Endometrium (tissue), 2 donors: ENCODE data around the gene LRRC27.
"Not testable (repeated sequence)": the region's sequence is repeated elsewhere in the genome, so short reads cannot be mapped to it uniquely, and the experiment has no call there.

Source experiments
- FAIRE-seq: peaks from 2 replicates; lab custom pipeline; 2012; peaks lifted over from hg19 to GRCh38; lab: Jason Lieb, UNC
- donor health status: control.
- donor health status: control.

The LRRC27 gene

DNA sequence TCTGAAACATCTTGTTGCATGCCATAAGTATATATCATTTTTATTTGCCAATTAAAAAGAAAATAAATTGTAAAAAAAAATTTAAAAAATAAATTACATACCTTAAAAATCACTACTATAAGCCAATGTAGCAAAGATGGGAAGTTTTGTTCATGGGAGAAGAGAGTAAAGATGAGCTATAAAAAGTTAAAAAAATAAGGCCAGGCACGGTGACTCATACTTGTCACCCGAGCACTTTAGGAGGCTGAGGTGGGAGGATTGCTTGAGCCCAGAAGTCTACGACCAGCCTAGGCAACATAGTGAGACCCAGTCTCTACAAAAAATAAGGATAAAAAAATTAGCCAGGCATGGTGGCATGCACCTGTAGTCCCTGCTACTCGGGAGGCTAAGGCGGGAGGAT is 15.9 kb upstream of the LRRC27 start:
- no peak for FAIRE-seq

DNA sequence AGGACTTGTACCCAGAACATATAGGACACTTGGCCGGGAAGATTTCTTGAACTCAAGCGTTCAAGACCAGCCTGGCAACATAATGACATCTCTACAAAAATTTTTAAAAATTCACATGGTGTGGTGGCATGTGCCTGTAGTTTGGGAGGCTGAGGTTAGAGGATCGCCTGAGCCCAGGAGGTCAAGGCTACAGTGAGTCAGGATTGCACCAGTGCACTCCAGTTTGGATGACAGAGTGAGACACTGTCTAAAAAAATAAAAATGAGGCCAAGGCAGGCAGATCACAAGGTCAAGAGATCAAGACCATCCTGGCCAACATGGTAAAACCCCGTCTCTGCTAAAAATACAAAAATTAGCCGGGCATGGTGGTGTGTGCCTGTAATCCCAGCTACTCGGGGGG is 14.5 kb upstream of the LRRC27 start:
- not testable (repeated sequence) for FAIRE-seq

DNA sequence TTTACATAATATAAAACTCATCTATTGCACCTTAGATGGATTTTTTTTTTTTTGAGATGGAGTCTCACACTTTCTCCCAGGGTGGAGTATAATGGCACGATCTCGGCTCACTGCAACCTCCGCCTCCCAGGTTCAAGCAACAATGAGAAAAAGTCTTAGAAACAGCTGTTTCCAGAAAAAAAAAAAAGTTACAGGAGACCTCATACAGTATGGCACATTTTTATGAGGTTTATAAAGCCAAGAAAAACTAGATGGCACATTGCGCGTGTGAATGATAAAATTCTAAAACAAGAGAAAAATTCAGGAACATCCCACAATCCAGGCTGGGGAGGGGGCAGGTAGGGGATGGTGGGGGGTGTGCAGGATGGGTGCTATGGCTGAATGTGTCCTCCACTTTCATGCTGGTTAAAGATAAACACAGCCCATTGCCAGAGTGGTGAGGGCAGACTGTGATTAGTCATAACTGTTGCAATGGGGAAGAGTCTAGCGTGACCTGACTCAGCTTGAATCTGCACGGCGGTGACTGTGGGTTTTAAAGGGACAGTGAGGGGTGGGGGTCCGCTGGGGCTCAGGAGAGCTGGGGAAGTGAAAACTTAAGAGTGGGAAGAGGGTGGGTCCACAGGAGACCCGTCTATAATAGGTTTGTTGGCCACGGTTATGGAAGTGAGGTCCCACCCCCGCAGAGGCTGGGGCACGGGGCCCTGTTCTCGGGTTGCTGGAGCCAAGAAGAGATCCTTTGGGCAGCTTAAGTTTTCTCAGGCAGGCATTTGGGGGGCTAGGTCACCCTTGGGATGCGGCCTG is 11.9 kb upstream of the LRRC27 start:
- FAIRE-seq: no peak

DNA sequence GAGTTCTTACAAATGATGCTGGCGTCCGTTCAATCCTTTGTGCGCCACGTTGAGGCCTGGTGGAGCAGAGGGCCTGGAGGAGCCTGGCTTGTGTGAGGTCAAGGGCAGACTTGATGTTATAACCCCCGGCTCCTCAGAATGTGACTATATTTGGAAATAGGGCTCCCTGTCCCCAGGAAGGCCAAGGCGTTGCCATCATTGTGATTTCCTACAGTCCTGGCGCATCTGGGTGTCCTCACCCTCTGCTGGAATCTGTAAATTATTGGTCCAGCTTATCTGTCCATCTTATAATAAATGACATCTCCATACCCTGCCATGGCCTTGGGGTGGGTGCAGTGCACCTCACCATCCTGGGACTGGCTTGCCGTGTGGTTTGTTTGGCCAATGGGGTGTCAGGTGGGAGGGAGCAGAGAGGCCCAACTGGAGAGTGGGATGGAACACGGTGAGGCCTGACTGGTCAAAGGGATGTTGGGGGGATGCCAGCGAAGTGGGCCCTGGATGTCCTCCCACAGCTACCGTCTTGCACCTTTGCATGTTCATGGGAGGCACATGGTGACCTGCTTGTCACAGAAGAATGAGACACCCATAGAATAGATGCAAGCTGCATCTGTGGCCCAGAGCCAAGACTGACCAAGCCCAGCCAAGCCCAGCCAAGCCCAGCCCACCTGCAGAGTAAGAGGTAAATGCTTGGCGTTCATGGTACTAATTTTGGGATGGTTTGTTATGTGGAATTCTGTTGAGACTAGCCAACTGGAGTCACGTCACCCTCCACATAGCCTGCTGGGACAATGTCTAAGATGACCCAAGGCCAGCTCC is 11.1 kb upstream of the LRRC27 start:
- no peak for FAIRE-seq

DNA sequence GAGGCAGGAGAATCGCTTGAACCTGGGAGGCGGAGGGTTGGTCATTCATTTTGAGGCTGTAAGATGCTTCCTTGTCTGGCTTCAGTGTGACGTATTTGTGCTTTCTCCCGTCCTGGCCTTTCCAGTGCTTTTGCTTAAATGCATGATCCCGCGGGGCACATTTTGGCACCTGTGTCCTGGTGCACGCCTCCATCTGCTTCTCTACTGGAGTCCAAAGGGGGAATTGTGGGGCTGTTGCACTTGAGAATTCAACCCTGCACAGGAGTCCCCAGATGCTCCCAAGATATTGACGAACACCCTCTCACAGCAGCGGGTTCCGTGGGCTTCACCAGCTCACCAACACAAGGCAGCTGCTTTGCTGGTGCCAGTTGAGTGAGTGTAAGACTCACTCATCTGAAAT is 10.3 kb upstream of the LRRC27 start:
- FAIRE-seq: no peak

DNA sequence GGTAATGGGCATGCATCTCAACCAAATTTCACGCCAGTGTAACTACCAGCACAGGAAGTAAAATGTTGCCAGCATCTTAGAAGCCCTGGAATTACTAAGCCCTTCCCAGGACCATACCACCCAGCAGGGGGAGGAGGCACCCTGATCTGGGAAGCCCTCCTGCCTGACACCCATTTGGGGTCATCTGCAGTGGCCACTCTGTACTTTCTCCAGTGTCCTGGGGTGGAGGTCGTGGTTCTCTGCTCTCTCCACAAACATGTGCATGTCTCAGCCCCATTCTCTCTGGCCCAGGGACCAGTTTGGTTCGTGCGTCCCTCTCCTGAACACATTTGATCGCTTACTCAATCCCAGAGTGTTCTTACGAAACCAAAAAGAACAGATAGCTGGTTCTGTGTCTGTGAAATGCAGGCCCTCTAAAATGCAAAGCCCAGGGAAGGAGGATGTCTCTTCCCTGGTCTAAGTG is 9.4 kb upstream of the LRRC27 start:
- FAIRE-seq: no peak

DNA sequence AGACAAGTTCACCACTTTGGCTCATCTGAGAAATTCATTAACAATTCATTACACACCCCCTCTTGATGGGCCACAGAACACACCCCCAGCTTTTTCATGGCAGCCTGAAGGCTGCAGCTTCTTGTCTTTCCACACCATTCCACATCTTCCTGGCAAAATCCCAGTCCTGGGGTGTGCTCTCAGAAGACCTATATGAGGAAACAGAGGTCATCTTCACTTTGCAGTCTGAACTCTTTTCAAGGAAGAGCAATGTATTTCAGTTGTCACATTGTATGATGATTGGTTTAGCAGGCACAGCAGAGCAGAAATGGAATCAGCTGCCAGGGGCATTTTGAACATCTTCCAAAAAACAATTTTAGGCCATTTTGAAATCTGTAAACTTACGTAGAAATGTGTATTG is 7.8 kb upstream of the LRRC27 start:
- no peak for FAIRE-seq

DNA sequence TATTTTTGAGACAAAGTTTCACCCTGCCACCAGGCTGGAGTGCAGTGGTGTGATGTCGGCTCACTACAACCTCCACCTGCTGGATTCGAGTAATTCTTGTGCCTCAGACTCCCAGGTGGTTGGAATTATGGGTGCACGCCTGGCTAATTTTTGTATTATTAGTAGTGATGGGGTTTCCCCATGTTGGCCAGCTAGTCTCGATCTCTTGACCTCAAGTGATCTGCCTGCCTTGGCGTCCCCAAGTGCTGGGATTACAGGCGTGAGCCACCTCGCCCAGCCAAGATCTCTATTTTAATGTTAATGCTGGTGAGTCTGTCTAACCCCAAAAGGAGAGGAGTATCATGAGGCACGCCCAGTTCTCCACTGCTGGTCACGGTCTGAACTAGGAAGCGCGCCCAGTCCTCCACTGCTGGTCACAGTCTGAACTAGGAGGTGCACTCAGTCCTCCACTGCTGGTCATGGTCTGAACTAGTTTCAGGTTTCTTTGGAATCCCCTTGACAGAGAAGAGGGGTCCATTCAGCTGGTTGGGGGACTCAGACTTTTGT is 5.6 kb upstream of the LRRC27 start:
- no peak for FAIRE-seq

DNA sequence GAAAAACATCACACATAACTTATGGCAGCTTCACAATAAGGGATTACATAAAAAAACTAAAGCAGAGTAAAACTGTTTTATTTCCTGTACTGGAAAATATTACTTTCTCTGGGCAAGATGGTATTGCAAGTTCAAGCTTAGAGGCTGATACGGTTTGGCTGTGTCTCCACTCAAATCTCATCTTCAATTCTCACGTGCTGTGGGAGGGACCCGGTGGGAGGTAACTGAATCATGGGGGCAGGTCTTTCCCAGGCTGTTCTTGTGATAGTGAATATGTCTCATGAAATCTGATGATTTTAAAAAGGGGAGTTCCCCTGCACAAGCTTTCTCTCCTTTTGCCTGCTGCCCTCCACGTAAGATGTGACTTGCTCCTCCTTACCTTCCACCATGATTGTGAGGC is 5.1 kb upstream of the LRRC27 start:
- FAIRE-seq: no peak

DNA sequence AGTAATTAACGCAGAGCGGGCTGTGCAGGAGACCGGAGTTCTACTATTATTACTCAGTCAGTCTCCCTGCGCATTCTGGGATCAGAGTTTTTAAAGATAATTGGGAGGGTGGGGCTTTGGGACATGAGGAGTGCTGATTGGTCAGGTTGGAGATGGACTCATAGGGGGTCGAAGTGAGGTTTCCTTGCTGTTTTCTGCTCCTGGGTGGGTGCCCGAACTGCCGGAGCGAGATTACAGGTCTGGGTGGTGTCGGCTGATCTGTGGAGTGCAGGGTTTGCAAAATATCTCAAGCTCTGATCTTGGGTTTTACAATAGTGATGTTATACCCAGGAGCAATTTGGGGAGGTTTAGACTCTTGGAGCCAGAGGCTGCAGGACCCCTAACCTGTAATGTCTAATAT is 3.9 kb upstream of the LRRC27 start:
- FAIRE-seq: no peak

DNA sequence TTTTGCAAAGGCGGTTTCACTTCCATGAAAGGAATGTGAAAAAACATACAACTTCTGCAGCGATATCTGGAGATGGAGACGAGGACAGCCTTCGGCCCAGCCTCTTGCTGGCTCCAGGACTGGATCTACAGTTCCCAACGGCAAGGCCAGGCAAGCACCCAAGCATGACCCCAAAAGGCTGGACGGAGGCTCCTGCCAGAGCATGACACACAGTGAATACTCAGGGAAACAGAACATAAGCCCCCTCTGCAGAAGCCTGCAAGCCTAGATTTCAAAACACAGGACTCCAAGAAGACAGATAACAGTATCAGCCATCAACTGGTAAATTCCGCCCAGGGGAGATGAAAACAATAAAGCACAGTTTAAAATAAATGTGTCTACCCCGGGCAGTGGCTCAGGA is 3.3 kb upstream of the LRRC27 start:
- FAIRE-seq: no peak

DNA sequence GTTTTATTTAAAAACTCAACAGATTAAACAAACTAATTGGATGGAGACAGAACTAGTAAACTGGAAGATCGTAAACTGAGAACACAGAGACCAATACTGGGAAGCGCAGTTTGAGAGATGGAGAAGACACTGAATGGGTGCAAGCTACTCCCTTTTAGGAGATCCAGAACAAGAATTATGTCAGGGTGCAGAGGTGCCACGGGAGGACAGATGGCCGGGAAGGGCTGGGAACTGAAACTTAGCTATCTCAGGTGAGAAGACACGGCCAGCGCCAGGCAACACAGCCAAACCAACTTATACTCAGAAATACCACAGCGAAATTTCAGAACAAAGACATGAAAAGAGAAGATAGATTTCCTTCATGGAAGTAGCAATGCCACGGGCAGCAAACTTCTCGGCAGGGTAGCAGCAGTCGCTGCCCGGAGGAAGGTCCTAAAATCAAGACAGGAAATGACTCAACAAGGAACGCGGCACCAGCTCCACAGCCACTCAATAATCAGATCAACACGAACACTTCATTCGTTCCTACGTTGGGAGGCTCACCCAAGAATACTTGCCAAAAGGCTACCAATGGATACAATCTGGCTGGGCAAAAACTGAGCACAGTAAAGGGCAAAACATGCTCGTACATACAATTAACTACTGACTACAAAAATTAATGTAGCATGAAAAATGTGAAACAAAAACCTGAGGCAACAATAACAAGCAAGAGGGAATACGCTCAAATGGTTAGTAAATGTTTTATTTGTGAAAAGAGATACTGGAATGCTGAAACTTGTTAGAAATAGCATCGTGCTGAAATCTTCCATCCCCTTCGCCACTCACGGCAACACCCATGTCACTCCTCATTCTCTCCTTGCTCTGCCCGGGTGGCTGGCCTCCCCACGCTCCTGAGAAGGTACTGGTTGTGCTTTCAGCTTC is 2.2 kb upstream of the LRRC27 start:
- FAIRE-seq: no peak

DNA sequence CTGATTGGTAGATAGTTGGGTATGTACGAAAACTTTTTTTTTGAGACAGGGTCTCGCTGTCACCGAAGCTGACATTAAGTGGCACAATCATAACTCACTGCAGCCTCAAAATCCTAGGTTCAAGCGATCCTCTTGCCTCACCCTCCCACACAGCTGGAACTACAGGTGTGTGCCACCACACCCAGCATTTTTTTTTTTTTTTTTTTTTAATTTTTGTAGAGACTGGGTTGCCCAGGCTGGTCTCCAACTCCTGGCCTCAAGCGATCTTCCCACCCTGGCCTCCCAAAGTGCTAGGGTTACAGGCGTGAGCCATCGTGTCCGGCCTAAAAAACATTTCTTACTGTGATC is 1.5 kb upstream of the LRRC27 start:
- no peak for FAIRE-seq

DNA sequence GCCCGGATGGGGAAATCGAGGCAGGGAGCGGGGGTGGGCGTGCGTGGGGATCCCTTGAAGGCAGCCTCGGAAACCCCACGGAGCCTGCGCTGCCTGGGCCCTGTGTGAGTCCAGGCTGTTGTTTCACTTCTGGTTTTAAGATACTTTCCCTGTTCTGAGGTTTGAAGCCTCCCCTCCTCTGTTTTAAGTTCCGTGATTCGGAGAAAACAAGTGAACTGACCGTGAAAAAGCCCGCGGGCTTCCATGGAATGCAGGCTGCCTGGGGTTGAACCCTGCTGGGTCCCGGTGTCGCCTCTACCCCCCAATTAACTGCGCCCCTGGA is 401 bp downstream of the LRRC27 start:
- no peak for FAIRE-seq

DNA sequence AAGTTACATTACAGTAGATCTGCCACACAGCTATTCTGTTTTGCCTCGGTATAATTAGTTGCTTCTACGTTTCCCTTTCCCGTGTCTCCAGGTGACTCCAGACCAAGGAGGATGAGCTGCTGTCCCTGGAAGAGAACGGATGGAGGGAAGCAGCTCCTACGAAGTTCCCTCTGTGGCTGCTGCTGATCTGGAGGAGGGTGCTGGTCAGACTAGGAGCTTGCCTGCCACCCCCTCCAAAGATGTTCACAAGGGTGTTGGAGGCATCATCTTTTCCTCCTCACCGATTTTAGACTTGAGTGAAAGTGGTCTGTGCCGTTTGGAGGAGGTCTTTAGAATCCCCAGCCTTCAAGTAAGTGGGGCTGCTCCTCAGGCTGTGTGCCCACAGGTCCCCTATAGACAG is 1.4 kb downstream of the LRRC27 start:
- FAIRE-seq: no peak

DNA sequence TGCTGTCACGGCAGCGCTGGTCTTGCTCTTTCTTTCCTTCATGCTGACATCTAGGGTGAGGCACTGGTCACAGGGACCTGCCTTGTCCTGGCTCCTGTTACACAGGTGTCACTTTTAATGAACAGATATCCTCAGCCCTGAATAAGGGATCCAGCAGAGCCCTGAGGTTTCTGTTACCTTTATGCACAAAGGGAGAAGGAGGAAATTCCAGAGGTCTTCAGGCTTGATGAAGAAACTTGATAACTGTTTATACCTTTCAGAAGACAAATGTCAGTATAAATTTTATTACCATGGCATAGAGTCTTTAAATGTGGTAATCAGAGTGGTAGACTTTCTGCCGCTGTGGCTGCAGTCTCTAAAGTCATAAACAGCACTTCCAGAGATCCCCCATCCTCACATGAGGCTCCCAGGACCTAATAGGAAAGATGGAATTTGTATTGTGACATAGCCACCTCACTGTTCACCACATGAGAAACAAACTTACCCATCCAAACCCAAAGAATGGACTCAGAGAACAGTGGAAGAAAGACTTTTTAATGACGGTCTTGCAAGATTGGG is 2.7 kb downstream of the LRRC27 start:
- no peak for FAIRE-seq

DNA sequence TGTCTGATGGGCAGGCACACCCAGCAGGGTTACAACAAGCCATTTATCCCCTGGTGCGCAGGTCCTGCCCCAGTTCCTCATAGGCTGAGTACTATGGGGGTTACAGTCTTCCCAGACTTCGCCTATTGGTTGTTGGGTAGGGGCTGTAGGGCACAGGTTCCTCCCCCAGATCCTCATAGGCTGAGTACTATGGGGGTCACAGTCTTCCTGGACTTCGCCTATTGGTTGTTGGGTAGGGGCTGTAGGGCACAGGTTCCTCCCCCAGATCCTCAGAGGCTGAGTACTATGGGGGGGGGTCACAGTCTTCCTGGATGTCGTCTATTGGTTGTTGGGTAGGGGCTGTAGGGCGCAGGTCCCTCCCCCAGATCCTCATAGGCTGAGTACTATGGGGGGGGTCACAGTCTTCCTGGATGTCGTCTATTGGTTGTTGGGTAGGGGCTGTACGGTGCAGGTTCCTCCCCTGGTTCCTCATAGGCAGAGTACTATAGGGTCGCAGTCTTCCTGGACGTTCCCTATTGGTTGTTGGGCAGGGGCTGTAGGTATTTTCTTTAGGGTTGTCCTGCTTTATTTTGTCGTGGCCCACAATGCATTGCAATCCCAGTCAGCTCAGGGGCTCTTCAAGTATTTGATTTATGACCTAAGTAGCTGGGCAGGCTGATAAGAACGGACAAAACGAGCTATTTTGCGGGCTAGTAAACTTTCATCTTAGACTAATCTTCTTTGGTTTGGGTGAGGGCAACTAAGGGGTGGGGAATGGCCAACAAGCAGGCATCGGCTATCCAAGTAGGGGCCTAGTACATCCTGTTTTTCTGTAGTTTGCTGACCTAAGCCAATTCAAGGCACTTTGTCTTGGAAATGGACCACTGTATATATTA is 3.4 kb downstream of the LRRC27 start:
- no peak for FAIRE-seq

DNA sequence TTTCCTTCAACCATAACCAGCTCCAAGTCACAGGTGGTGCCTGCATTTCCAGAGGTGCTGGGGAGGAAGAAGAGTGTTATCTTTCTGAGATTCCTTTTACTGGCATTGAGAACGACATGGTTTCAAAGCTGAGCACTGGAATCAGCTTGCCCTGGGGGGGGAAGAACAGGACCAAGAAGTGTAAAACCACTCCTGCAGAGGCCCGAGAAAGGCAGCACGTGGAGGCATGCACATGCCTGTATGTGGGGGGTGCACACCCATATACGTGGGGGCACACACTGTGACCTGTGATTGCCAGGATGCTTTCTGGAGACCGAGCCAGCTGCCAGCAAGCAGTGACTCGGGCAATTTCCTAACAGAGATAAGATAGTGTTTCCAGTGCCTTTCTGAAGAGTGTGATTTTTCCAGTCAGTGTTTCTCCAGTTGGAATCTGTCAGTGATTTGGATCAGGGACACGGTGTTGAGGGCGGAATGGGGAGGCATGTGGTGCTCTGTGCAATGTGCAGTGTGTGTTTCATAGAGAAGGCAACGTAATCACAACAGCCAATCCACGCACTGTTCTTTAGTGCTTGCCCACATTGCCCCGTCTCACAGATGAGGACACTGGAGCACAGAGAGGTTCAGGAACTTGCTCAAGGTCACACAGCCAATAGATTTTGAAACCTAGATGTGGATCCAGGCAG is 4.2 kb downstream of the LRRC27 start:
- FAIRE-seq: no peak

DNA sequence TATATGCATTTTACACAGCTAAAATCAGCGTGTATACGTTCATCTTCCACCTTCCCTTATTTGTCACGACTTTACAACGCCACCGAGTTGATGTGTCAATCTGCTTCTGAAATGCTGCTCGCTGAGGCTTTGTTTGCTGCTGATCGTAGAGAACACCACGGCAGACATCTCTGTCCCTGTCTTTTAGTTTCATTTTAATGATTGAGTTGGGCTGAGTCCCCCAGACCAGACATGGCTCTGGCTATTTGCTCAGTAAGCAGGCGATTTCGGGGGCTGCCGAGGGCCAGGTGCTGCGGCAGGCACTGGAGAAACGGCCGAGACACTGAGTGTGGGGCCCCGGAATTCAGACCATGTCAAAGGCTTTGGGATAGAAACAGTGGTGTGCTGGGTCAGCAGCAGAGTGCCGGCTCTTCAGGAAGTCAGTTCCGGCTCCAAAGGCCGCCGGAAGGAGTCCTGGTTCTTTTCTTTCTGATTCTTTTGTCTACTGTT is 5.0 kb downstream of the LRRC27 start:
- FAIRE-seq: no peak

DNA sequence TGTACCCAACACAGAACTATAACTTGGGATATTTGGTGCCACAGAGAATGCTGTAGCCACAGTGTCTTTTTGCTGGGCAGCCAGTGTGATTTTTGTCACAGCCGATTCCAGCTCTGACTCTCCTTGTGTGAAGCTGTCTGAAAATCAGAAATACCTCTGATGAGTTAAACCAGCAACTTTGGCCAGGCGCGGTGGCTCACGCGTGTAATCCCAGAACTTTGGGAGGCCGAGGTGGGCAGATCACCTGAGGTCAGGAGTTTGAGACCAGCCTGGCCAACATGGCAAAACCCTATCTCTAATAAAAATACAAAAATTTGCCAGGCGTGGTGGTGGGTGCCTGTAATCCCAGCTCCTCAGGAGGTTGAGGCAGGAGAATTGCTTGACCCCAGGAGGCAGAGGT is 5.9 kb downstream of the LRRC27 start:
- FAIRE-seq: not testable (repeated sequence)
